Epithelial cell of esophagus (primary cell): ENCODE measurements around the gene ASXL1.

Experiments used
- DNase-seq: peaks from one replicate; pipeline ENCODE4 v3.0.0; 2010; ENCODE audit warnings: low read depth
- H3K4me3 ChIP-seq: 2 replicates; pipeline ENCODE4 v1.5.1; 2011; ENCODE audit warnings: mild to moderate bottlenecking, low read length, control low read depth
- TF ChIP-seq, protein P1 (sequence below): IDR thresholded peaks from 2 replicates; pipeline ENCODE4 v1.5.1; 2011; ENCODE audit warnings: low read depth, mild to moderate bottlenecking, low read length, control low read depth, inconsistent platforms; ENCODE audit not compliant: insufficient read depth; ENCODE audit errors: missing control alignments

Gene ASXL1

DNA sequence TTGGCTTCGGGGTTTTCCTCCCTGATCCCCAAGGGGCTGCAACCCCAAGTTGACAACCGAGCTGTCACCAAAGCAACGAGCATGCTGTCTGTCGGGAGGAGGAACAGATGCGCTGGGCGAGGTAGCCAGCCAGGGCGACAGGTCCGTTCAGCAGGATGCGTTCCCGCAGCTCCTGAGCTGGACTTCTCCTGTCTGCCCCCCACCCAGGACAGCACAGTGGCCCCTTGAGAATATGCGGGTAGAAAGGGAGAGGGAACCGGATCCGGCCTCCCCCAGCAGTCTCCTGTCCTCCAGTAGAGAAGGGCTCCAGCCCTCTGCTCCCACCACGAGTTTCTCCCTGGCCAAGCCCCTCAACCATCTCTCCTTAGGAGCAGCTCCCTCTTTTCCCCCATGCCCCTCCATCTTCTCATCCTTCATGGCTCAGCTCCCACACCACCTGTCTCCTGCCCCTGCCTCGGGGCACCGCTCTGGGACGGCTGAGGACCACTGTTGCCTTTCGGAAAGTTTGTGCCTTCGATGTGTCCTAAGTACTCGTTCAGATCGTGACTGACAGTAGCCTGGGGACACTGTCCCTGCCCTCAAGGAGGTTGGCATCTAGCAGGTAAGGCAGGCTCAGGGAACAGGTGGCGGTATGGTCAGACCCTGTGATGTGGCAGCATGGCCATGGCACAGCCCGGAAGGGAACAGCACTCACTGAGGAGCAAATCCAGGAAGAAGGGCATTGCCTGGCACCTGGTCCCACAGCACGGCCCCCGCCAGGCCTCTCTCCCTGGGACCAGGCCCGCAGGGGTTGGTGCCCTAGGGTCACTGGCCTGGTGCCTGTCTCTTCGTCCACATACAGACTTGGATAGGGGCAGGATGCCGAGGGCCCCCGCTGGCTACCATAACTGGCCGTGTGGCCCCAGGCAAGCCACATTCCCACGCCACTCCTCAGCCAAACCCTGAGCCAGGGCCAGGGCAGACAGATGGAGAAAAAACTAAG is 96.3 kb downstream of the ASXL1 start:
- TF ChIP-seq, protein P1, sequence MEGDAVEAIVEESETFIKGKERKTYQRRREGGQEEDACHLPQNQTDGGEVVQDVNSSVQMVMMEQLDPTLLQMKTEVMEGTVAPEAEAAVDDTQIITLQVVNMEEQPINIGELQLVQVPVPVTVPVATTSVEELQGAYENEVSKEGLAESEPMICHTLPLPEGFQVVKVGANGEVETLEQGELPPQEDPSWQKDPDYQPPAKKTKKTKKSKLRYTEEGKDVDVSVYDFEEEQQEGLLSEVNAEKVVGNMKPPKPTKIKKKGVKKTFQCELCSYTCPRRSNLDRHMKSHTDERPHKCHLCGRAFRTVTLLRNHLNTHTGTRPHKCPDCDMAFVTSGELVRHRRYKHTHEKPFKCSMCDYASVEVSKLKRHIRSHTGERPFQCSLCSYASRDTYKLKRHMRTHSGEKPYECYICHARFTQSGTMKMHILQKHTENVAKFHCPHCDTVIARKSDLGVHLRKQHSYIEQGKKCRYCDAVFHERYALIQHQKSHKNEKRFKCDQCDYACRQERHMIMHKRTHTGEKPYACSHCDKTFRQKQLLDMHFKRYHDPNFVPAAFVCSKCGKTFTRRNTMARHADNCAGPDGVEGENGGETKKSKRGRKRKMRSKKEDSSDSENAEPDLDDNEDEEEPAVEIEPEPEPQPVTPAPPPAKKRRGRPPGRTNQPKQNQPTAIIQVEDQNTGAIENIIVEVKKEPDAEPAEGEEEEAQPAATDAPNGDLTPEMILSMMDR, result no peak
- no peak for DNase-seq
- H3K4me3 ChIP-seq, result no peak overlapping the region

DNA sequence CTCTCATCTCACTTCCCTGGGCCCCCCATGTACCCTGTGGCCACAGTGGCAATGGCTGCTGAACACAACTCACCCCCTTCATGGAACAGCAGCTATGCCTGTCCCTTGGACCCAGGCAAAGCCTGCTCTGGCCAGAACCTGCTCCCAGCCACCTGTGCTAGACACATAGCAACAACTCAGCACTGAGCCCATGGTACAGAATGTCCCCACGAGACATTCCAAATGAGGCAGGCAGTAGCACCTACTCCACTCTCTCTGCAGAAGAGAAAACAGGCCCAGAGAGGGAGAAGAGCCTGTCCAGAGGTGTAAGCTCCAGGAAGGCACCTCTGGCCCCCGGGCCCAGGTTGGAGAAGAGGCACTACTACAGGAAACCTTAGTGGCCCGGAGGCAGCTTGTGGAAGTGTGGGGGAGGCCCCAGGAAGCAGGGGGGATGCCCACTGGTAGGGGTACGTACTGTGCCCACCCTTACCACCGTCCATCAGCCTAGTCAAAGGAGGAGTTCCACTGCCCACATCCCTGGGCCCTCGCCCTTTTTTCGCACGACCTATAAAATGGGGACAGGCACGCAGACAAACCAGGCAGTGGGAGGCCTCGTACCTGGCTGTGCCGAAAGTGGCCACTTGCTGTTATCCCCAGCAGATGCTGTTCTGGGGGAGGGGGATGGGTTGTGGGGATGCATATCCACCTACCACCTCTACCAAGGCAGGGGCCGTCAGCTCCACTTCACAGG is 97.2 kb downstream of the ASXL1 start:
- DNase-seq, result no peak
- TF ChIP-seq, protein P1, result no peak
- no peak overlapping the region for H3K4me3 ChIP-seq

DNA sequence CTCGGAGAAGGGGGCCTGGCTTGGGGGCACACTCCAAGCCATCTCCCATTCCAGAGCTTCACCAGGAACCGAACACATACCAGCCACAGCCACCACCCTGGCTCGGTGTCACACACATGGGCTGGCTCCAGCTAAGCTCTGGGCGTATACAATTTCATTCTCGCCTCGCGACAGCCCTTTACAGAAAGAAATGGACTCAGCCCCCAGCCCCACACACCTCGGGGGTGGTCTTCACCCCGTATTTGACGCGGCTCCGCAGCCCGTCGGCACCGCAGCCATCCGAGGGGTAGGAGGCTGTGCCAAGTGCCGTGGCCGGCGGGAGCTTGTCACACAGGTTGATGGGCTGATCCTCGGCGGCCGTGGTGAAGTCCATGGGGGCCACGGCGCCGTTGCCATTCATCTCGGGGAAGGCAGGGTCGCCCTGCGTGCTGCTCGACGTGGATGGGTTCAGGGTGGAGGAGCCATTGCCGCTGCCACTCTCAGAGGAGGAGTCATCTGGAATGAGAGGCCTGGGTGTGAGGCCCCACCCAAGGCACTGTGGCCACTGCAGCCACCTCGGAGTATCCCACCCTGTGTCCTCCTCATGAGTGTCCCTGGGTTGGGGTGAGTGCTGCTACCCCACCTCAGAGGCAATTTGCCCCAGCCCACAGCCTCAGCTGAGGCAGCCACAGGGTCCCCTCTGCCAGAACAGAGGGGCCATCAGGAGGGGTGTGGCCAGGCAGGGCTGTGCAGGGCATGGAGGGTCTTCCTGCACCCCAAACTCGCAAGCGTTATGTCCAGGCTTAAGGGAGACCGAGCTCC is 98.0 kb downstream of the ASXL1 start:
- H3K4me3 ChIP-seq, result no peak overlapping the region
- DNase-seq, result no peak
- TF ChIP-seq, protein P1, result no peak

DNA sequence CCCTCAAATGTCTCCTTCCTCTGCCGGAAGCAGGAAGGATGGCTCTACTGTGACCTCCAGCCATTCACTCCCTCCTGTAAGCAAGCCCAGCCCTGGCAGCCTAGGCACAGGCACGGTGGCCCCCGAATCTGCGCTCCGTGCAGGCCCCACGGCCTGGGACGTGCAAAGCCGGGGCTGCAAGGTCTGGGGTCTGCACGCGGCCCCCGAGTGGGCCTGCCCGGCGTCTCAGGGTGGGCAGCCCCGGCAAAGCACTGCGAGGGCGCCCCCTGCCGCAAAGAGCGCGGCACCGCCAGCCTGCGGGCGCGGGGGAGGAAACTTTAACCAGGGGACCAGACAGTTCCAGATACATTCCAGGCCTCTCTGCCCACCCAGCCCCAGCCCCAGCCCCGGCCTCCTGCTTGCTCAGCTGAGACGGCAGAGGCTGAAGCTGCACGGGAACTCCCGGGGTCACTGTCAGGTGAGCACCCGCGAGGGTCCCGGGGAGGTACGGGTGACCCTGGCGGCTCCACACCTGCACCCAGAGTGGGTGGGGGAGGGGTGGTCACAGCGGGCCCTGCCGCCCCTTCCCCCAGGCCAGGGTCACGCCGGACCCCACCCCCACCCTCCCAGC is 98.8 kb downstream of the ASXL1 start:
- TF ChIP-seq, protein P1, result peak; percentile 44
- DNase-seq, result no peak
- peak overlapping the region; percentile 30 for H3K4me3 ChIP-seq

DNA sequence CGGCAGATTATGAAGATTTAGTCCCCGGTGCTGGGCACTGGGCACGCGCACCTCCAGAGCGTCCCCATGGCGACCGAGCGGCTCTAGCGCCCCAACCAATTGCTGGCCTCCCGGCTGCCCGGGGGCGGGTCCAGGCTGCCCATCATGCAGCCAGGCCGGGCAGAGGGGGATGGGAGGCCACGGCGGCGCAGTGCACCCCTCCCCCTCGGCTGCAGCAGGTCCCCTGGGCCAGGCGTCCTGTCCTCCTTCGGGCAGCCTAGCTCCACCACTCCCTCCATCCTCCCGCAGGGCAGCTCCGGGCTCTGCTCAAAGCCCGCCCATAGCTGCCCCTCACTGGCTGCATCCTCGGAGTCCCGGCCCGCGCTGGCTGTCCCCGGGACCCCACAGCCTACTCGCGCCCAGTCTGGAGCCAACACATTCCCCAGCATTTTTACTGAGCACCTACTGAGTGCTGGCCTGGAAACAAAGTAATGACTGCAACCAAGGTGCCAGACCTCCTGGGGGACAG is 99.4 kb downstream of the ASXL1 start:
- DNase-seq, result peak; percentile 51
- TF ChIP-seq, protein P1, result no peak
- H3K4me3 ChIP-seq, result peak overlapping the region; percentile 30

DNA sequence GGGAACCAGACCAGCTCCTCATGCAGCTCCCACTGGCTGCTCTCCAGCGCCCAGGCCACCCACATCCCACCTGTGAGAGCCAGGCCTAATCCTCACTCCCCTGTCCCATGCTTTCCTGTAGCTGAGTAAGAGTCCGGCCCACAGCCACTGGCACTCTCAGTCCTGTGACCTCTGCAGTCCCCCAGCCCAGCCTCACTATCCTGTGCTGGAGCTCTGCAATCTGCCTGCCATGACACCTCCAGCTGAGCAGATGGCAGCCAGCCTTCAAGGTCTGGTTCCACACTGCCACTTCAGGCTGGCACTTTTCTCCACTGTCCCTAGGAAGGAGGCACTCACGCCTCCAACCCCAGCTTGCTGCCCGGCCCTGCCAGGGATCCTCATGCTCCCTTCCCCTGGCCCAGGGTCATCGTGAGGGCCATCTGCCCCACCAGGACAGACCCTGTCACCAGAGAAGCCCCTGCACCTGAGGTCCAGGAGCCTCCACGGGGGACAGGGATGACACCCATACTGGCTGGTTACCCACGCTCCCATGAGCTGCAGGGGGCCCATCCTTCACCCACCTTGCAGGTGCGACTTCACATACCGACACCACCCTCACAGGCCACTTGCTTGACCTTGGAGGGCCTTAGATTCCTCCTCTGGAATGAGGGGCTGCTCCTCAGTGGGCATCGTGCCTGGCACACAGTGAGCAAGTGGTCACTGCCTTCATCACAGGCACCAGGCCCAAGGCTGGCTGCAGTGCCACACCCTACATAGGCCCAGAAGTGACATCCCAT is 100.1 kb downstream of the ASXL1 start:
- DNase-seq, result no peak
- TF ChIP-seq, protein P1, result no peak
- H3K4me3 ChIP-seq, result no peak overlapping the region
